Right lobe of liver (tissue), 6 donors: ENCODE results near the gene NOL4L. TPM values are rescaled to one million over a fixed set of nuclear protein-coding genes. Genes with fewer than 3 reads are reported as not detected.

Experiments used
- ATAC-seq, 4 donors: fragments of 200-7000 bp; cut with Tn5 transposase; one replicate each; pipeline ENCODE4 v1.9.1; 2020; ENCODE audit warnings: mild to moderate bottlenecking in 4 of 4, moderate library complexity in 4 of 4
- DNase-seq, 3 donors: peaks; one replicate each; pipeline ENCODE4 v3.0.0-alpha.2; 2020
- H3K27ac ChIP-seq, 3 donors: fragments of 200-600 bp; one replicate each; pipeline ENCODE4 v1.8.0; 2022
- H3K27me3 ChIP-seq, 2 donors: fragments of 200-600 bp; one replicate each; pipeline ENCODE4 v1.8.0; 2022
- H3K36me3 ChIP-seq, 4 donors: fragments of 200-600 bp; sonication (generic) in 1 of 4; one replicate each; pipeline versions ENCODE4 v1.5.1 to v1.8.0; 2017 to 2022; ENCODE audit warnings: control low read depth in 1 of 4
- H3K4me1 ChIP-seq, 4 donors: fragments of 200-600 bp; sonication (generic) in 1 of 4; one replicate each; pipeline versions ENCODE4 v1.5.1 to v1.8.0; 2017 to 2022; ENCODE audit warnings: control low read depth in 1 of 4
- H3K4me3 ChIP-seq, 3 donors: fragments of 200-600 bp; one replicate each; pipeline ENCODE4 v1.8.0; 2022
- H3K9me3 ChIP-seq, 4 donors: fragments of 200-600 bp; sonication (generic) in 1 of 4; one replicate each; pipeline versions ENCODE4 v1.5.1 to v1.8.0; 2017 to 2022; ENCODE audit warnings: control low read depth in 1 of 4
- CTCF ChIP-seq, 4 donors: fragments of 200-600 bp in 3 of 4; fragments of 450-650 bp in 1 of 4; IDR thresholded peaks; one replicate each; pipeline versions ENCODE4 v1.5.1 to v1.8.0; 2016 to 2022; ENCODE audit warnings: antibody characterized with exemption in 4 of 4, mild to moderate bottlenecking in 2 of 4
- POLR2A ChIP-seq: fragments of 450-650 bp; IDR thresholded peaks from one replicate; pipeline ENCODE4 v1.6.1; 2017; ENCODE audit warnings: antibody characterized with exemption, mild to moderate bottlenecking
- WGBS: methylation state at CpG from one replicate; pipeline ENCODE4 v1.1.6; 2018; ENCODE audit warnings: low coverage, low lambda C conversion rate; ENCODE audit not compliant: insufficient coverage; ENCODE audit errors: missing lambda C conversion rate; 5-methylcytosine and 5-hydroxymethylcytosine counted together
- intact Hi-C, 2 donors: fragments of 100-400 bp; cut with DNase I; formaldehyde crosslinking; loops; one replicate each; pipeline versions ENCODE4 v1.11.2 to v1.14.1; 2022
- total RNA-seq, 6 experiments: library from RNA; depleted of rRNA in 2 of 6; stranded (reverse); fragments of >200 nt in 2 of 6; fragmentation: NEBNext Ultra II Directional in 3 of 6; extraction: Animal tissue kit (Norgen Biotek cat#: 25700) in 3 of 6; gene quantifications; one replicate each; pipeline versions ENCODE4 v1.1.0 to v1.2.4, GENCODE V29; 2016 to 2023
- donor health status: DM: no; HTN: yes; CAD: no.
- donor health status: DM: no; HTN: no; CAD: no.
- donor health status: DM: no; HTN: no; CAD: no.
- donor health status: DM: no; HTN: yes; CAD: no.
- donor health status: DM: no; HTN: yes; CAD: no.

The NOL4L gene
- total RNA-seq, 6 experiments from 2014 or later, result 4.3 to 6.5 (median 5.7) TPM

GRCh38 chr20:32455171-32455900, 129.8 kb downstream of the NOL4L start:
- Histone ChIP-seq H3K4me3 (no peak overlapping the region), H3K27ac (no peak overlapping the region), H3K36me3 (peaks cover 0 to 14% (median 2%) of the 10 kb centered on the region in 4 donors), H3K4me1 (peaks cover 0 to 3% (median 0%) of the 10 kb centered on the region in 4 donors), H3K9me3 (no peaks in the 10 kb centered on the region), H3K27me3 (no peaks in the 10 kb centered on the region)
- intact Hi-C loops, result loop anchor here (10.0 kb wide), 2 partner anchors 101 to 121 kb away; partner anchors contain the start of gene ASXL1 (in 1 of the 2)
- no peak for TF ChIP-seq CTCF (IDR thresholded peaks at IDR 0.05)
- TF ChIP-seq POLR2A, result no peak
- DNase-seq (no peak), ATAC-seq (no peak)
- 91% methylated on average over 4 of the region's 12 CpGs for WGBS

GRCh38 chr20:32454164-32455145, 130.7 kb downstream of the NOL4L start:
- TF ChIP-seq POLR2A (no peak), CTCF (IDR thresholded peaks at IDR 0.05) (no peak)
- WGBS, result 84% methylated on average over 11 of the region's 31 CpGs
- DNase-seq, result peak in 1 of 3 donors; percentile 41
- H3K36me3 ChIP-seq, result peaks cover 0 to 14% (median 2%) of the 10 kb centered on the region in 4 donors
- no peaks in the 10 kb centered on the region for H3K27me3 ChIP-seq
- ATAC-seq, result no peak
- intact Hi-C loops, result loop anchor here (10.0 kb wide), 2 partner anchors 100 to 120 kb away; partner anchors contain the start of gene ASXL1 (in 1 of the 2)
- H3K4me1 ChIP-seq, result peaks cover 0 to 3% (median 0%) of the 10 kb centered on the region in 4 donors
- H3K9me3 ChIP-seq, result no peaks in the 10 kb centered on the region
- H3K27ac ChIP-seq, result no peak overlapping the region
- H3K4me3 ChIP-seq, result no peak overlapping the region

- intact Hi-C loops, result loop anchor here (10.0 kb wide), 2 partner anchors 99 to 119 kb away; partner anchors contain the start of gene ASXL1 (in 1 of the 2)
- peak in 1 of 3 donors; percentile 41 for DNase-seq
- peaks cover 0 to 14% (median 2%) of the 10 kb centered on the region in 4 donors for H3K36me3 ChIP-seq
Observed at GRCh38 chr20:32453467-32454163, 131.5 kb downstream of the NOL4L start.

More at GRCh38 chr20:32453467-32454163, 131.5 kb downstream of the NOL4L start:
- 93% methylated on average over 13 of the region's 28 CpGs for WGBS
- H3K4me3 ChIP-seq, result no peak overlapping the region
- H3K27me3 ChIP-seq, result no peaks in the 10 kb centered on the region
- no peak for ATAC-seq
- H3K27ac ChIP-seq, result no peak overlapping the region
- peaks cover 0 to 3% (median 0%) of the 10 kb centered on the region in 4 donors for H3K4me1 ChIP-seq
- TF ChIP-seq CTCF (IDR thresholded peaks at IDR 0.05) (no peak), POLR2A (no peak)
- no peaks in the 10 kb centered on the region for H3K9me3 ChIP-seq
